AG09319 (cell line): ENCODE results near the gene ZXDC.

Experiments
- DNase-seq: peaks from one replicate; pipeline ENCODE4 v3.0.0-alpha.2; 2010; ENCODE audit warnings: low read depth; ENCODE audit errors: extremely low read depth
- TF ChIP-seq, protein P1 (sequence below): IDR thresholded peaks from 2 replicates; pipeline ENCODE4 v1.5.1; 2011; ENCODE audit warnings: low read depth, mild to moderate bottlenecking, inconsistent platforms, low read length, moderate library complexity

The ZXDC gene

GRCh38 chr3:126463521-126463920 lies 12.2 kb downstream of the ZXDC start:
- DNase-seq: no peak
- TF ChIP-seq, protein P1, sequence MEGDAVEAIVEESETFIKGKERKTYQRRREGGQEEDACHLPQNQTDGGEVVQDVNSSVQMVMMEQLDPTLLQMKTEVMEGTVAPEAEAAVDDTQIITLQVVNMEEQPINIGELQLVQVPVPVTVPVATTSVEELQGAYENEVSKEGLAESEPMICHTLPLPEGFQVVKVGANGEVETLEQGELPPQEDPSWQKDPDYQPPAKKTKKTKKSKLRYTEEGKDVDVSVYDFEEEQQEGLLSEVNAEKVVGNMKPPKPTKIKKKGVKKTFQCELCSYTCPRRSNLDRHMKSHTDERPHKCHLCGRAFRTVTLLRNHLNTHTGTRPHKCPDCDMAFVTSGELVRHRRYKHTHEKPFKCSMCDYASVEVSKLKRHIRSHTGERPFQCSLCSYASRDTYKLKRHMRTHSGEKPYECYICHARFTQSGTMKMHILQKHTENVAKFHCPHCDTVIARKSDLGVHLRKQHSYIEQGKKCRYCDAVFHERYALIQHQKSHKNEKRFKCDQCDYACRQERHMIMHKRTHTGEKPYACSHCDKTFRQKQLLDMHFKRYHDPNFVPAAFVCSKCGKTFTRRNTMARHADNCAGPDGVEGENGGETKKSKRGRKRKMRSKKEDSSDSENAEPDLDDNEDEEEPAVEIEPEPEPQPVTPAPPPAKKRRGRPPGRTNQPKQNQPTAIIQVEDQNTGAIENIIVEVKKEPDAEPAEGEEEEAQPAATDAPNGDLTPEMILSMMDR: no peak

DNA sequence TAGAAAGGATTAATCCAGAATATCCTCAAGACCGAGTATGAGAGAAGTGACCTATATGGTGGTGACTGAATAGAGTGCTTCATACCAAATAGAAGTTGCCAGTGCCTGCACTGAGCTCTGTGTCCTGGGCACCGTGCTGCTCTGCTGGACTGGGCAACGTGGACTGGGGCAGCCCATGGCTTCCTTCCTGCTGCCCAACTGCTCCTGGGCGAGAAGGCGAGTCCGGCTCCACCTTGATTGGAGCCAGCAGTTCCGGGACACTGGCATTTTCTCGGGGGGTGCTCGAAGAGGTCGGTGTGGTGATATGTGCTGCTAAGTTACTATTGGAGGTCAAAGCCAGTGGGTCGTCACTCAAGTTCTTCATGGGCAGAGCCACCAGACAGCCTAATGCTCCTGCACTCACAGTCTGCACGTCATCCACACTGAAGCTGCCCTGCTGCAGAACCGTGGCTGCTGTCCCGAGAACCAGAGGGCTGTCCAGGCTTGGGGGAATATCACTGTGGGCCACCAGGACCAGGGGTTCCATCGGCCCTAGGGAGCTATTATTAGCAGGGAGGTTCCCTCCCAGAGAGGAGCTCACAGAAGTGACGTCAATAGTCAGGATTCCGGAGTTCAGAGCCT lies 14.1 kb downstream of the ZXDC start:
- no peak for DNase-seq
- TF ChIP-seq, protein P1: no peak

DNA sequence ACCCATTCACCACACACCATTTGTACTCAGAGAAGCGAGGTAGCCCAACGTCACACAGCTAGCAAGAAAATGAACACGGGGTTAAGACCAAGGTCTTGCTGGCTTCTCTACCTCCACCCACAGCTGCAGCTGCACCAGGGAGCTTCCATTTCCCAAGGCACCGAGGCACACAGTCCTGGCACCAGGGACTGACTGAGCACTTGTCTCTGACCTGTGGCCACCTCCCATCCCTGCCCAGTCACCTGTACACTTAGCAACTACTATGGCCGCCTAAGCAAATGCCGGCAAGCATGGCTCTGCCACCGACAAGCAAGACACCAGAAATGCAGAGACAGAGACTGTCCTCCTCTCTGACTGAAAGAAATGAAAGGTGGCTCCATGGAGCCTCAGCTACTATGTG lies 15.3 kb downstream of the ZXDC start:
- no peak for DNase-seq
- TF ChIP-seq, protein P1: no peak

DNA sequence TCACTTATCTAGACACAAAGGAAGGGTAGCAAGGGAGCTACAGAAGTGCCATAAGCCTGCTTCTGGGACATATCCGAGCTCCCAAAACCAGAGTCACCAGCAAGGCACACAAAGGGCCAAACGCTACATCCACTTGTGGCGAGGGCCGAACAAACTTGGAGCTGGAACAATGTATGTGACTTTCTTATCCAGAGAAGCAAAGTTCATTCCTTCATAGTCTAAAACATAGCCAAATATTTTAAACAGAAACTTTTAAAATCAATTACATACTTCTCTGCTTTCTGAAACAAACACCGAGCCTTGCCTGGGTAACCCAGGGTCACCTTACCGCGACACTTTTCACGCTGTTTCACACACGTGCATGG lies 15.9 kb downstream of the ZXDC start:
- TF ChIP-seq, protein P1: no peak
- no peak for DNase-seq

DNA sequence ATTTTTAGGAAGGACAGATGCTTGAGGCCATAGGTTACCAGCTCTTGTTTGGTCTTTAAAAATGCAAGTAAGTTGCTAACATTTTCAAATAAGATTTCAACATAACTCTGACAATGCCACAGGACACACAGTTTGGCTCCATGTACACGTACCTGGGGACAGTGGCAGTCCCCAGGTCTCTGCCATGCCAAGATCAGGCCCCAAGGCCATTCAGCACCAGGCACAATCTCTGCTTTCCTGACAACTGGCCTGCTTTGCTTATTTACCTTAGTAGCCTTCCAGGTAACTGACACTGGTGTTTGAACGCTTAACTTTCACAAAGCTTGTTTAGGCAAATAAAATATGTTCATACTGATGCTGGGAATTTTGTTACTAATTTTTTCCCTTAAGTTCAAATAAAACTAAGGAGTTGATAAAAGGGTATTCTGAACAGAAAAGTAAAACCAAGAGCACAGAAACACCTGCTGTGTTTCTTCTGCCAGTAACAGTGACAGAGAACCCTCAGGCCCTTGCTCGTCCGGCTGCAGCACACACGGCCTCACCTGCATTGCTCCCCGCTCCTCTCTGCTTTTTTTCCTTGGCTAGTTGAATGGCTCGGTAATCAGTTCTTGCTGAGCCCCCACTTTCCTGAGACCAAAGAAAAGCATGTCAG lies 16.5 kb downstream of the ZXDC start:
- TF ChIP-seq, protein P1: no peak
- DNase-seq: no peak

DNA sequence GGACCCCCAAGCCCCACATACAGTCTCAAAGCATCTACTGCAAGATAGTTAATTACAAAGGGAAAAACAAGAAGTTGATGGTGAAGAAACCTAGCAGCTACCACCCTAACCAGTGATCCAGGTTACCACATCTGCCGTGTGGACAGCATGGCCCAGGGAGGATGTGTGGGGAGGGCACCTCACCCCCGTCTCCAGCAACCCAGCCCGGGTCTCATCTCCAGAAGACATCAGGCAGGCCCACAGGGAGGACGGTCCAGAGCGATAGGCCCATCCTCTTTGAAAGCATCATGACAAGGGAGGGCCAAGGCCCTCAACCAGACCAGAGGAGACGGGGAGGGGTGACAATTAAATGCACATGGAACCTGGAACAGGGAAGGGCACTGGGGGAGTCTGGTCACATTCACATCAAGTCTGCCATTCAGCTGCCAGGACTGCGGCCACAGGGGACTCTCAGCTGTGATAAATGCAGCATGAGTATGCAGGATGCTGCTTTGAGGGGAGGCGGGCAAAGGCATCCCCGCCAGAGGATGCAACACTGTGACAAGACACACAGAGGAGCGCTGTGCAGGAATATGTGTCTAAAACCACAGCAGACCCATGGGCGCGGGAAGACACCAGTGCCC lies 18.8 kb downstream of the ZXDC start:
- no peak for DNase-seq
- TF ChIP-seq, protein P1: no peak

DNA sequence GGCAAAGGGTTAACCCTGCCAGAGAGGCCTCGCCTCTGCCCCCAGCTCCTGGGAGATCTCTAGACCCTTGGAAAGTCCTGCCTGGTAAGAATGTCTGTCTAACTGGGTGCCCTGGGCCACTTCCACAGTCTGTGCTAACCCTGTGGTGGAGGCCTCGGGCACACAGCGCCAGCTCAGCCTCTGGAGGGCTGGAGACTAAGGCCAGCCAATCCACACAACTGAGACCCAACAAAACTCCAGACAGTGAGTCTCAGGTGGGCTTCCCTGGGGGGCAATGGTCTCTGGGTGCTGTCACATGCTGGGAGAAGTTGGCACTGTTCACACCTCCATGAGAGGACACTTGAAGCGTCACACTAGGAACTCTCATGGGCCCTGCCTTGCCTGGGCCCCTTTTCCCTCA lies 19.5 kb downstream of the ZXDC start:
- TF ChIP-seq, protein P1: no peak

More for the DNA sequence above, 19.5 kb downstream of the ZXDC start:
- DNase-seq: no peak
